GM23338 (cell line): ENCODE results near the gene CUEDC1.

Experiments used
- CREB1 ChIP-seq: fragments of 250-450 bp; sonication (Bioruptor Pico); IDR thresholded peaks from 2 replicates; pipeline ENCODE4 v1.5.0; 2020; ENCODE audit warnings: low read depth, mild to moderate bottlenecking, moderate library complexity
- CTCF ChIP-seq, 2 experiments: fragments of 200-600 bp in 1 of 2; sonication (generic) in 1 of 2; conservative IDR thresholded peaks; 2 replicates each; pipeline versions ENCODE4 v1.5.1 to v1.6.1; 2016 to 2017; ENCODE audit warnings: antibody characterized with exemption in 2 of 2, low read depth in 2 of 2, mild to moderate bottlenecking in 2 of 2, moderate library complexity in 1 of 2
- EZH2 ChIP-seq: fragments of 200-600 bp; sonication (generic); IDR thresholded peaks from one replicate; pipeline ENCODE4 v1.8.0; 2017; ENCODE audit warnings: antibody characterized with exemption, mild to moderate bottlenecking, low read depth; ENCODE audit not compliant: unreplicated experiment

- TF ChIP-seq CTCF (conservative IDR thresholded peaks at IDR 0.05; ENCODE audit: low read depth in 2 of 2) (no peak), EZH2 (no peak), CREB1 (no peak)
Measured at GRCh38 chr17:57849163-57849873, 105.9 kb downstream of the CUEDC1 start.
